HG02870 (cell line): Measurements from ENCODE around the gene WWOX.

ENCODE experiments used
- ATAC-seq: cut with Tn5 transposase; IDR thresholded peaks from one replicate; pipeline ENCODE4 v1.9.1; 2021; ENCODE audit warnings: mild to moderate bottlenecking, moderate library complexity; ENCODE audit not compliant: unreplicated experiment

WWOX gene

DNA sequence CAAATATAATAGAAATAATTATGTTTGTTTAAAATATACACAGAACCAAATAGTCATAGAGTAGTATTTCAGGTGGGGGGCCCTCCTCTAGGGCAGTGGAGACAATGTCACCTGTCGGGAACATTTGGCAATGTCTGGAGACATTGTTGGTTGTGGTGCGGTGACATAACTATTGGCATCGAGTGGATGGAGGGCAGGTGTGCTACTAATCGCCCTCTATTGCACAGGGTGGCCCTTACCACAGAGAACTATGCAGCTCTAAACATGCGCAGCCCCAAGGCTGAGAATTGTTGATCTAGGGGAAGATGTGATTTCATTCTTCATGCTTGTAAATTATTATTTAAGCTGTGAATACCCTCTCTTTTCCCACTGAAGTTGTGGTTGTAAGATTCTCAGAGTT lies 594.0 kb downstream of the WWOX start:
- no peak for ATAC-seq

DNA sequence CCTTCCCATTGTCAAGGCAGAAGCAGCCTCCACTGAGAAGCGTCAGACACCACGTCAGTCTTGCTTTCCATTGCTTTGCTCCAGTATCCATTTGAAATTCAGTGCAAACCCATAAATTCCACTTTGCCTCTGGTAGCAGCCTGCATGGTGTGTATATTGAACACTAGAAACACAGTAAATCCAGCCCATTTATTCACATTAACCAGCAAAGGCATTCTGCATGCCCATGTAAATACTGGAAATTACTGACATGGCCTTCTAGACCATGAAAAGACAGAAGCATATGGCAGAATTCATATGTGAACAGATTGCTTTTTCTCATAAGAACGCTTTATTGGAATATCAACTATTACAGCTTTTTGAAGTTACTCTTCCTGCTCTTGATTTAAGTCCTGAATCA lies 595.0 kb downstream of the WWOX start:
- ATAC-seq = no peak

DNA sequence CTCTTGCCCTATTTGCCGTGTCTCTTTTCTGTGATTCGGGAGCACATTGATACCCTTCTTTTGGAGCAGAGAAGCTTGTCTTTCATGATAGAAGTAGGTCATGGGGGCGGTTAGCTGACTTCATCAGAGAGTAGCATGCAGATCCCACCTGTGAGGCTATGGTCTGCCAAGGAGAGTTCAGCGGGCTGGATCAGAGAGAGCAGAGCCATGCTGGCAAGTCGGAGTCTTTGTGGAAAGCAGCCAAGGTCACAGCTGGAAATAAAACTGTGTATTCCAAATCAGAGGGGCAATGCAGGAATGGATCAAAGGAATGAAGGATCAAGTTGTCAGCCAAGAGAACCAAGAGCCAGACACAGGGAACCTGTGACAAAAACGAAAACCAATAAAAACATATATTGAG lies 595.9 kb downstream of the WWOX start:
- no peak for ATAC-seq

DNA sequence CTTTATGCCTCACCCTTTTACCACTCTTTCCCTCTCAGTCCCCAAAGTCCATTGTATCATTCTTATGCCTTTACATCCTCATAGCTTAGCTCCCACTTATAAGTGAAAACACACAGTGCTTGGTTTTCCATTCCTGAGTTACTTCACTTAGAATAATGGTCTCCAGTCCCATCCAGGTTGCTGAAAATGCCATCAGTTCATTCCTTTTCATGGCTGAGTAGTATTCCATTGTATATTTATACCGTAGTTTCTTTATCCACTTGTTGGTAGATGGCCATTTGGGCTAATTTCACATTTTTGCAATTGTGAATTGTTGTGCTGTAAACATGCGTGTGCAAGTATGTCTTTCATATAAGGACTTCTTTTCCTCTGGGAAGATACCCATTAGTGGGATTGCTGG lies 597.3 kb downstream of the WWOX start:
- ATAC-seq = no peak

DNA sequence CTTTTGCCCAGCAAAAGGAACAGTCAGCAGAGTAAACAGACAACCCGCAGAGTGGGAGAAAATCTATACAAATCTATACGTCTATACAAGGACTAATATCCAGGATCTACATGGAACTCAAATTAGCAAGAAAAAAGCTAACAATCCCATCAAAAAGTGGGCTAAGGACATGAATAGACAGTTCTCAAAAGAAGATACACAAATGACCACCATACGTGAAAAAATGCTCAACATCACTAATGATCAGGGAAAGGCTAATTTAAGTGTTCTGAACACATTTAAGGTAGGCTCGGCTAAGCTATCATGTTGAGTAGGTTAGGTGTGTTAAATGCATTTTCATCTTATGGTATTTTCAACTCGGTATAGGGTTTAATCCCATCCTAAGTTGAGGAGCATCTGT lies 598.0 kb downstream of the WWOX start:
- no peak for ATAC-seq

DNA sequence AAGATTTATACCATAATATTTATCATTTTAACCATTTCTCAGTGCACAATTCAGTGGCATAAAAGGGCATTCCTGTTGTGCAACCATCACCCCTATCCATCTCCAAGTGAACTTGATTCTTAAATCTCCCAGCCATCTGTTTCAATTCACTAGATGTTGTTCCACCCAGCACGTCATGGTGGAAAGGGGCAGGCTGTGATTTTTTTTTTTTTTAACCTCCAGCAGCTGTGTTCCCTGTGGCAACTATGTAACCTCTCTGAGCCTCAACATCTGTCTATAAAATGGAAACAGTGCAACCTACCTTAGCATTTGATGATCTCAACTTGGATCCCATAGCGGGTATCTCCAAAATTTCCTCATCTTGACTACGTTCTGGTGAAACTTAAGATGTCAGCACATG lies 604.5 kb downstream of the WWOX start:
- ATAC-seq = no peak

DNA sequence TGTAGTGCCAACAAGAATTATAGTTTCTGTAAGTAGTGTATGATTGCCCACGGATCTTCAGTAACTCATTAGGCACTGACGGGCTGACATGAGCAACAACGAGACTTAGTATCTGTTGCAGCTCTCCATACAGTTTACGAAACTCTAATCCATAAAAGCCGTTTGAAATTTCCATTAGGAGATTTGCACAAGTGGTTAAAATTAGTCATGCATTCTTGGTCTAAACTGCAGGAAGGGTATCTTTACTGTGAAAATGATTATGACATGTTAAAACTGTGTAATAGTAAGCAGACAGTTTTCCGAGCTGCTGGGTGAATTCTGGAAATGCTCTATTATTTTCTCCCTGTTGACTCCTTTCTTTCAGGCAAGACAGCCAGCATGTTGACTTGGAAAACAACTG lies 605.0 kb downstream of the WWOX start:
- no peak for ATAC-seq

DNA sequence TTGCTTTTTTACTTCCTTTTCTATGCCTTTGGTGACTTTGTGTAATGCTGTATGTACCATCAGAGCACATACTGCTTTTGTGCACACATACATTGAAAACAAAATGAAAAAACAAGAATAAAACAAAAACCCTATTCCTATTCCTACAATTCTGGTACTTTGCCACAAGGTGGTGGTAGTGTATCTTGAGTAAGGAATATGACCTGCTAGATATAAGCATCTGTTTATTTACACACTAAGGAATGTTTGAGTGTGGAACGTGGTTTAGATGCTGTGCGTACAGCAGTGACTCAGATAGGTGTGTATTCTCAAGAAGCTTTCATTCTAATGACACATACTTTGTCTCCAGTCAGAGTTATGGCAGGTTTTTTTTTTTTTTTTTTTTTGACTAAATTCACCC lies 606.2 kb downstream of the WWOX start:
- no peak for ATAC-seq

DNA sequence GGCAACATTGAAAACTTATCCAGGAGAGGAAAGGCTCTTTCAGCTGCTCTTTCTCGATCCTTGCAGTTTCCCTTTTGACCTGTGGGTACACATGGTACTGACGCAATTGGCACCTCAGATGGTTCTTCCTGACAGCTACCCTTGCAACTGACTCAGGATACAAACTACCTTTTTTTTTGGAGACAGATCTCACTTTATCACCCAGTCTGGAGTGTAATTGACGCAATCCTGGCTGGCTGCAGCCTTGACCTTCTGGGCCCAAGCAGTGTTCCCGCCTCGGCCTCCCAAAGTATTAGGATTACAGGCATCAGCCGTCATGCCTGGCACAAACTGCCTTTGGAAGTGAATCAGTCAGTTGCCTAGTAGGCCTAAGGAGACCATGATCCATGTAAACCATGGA lies 607.2 kb downstream of the WWOX start:
- ATAC-seq = no peak

DNA sequence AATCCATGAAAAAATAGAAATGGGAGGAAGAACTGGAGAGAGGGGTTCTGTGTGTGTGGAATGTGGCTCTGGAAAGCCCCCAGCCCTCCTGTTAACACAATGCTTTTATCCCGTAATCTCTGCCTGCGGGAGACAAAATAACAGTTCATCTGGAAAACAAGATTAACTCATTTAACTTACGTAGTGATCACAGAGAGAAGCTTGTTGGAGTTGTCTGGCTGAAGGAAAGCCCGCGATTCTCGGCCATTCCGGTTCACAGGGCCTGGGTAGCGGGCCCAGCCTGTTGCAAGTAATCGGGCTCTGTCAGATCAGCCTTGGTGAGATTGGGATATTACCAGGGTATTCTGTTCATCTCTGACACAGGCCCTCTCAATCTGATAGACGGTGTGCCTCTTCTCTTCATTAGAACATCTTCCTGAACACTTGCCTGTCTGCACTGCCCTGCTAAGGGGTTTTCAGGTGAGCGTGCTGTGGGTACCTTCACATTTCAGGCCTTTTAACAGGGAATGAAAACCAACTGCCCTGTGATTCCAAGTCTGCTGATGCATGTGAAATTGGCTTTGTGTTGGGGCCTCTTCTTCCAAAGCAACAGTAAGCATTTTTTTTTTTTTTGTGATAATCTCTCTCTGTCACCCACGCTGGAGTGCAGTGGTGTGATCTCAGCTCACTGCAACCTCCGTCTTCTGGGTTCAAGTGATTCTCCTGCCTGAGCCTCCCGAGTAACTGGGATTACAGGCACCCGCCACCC lies 609.9 kb downstream of the WWOX start:
- ATAC-seq = no peak

DNA sequence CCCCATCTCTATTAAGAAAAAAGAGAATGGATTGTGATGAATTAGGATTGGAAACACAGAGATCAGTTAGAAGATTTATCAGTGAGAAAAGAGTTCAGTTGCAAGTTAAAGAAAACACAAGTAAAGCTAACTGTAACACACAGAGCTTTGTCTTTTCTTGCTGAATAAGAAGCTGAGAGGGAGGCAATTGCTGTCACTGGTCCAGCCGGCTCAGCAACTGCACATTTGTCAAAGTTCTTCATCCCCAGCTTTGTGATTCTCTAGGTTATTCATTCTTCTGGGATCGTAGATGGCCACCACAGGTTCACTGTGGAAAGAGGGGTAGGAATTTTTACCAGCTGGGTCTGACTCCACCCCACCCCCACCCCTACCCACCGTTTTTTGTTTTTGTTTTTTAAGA lies 615.7 kb downstream of the WWOX start:
- ATAC-seq = no peak

DNA sequence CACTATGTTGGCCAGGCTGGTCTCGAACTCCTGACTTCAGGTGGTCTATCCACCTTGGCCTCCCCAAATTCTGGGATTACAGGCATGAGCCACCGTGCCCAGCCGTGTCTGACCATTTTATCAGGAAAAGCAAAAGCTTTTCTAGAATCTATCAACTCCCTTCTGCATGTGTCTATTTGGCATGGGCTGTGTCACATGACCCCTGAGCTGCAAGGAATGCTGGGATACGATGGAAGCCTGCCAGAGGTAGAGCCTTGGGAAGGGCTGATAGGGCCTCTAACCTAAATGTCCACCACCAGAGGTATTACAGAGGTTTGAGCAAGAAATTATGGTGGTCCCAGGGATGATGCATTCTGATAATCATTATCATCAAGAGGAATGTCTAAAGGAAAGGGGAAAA lies 616.2 kb downstream of the WWOX start:
- no peak for ATAC-seq

DNA sequence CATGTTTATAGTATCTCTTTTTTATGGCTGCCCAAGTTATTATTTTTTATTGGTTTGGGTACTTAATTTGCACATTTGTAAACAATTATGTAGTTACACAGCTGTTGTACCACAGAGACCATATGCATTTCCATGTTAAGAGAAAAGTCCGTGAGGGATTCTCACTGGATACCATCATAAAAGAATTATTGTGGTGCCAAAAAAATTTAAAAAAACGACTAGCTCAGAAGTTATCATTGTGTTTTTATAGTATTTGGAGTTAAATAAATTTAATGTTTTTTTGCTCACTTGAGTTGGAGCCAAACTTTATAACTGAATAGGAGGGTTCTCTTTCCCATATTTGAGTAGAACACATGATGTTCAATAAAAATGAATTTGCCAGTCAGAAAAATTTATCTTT lies 618.7 kb downstream of the WWOX start:
- ATAC-seq = no peak

DNA sequence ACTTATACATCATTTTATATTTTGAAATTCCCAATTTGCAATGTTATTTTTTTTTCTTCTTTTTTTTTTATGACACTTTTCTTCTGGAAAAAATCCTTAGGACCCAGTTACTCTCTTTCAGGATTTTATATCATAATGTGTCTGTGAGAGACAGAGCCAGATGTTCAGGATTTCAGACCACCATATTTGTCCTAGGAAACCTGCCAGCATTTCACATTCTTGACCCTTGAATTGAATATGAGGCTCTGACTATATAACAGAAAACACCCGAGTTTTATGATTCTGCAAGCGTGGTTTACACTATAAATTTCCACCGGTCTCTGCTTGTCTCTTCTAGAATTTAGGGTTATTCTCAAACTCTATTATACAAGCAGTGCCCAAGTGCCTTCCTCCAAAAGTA lies 621.0 kb downstream of the WWOX start:
- no peak for ATAC-seq

DNA sequence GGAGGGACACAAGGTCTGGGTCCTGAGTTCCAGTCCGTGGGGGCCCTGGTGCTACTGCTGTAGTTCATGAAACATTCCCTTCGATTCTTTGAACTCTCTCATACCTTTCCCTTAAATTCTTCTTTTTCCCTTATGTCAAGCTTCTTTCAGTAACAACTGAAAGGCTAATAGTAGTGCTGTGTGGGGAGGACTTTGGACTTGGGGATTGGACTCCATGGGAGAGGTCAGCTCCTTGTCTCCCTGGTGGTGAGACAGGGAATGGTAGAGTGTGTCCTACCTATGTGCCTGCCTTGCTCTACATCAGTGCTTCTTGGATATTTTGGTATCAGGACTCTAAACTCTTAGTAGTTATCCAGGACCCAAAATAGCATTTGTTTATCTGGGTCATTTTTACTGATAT lies 628.1 kb downstream of the WWOX start:
- ATAC-seq = no peak

DNA sequence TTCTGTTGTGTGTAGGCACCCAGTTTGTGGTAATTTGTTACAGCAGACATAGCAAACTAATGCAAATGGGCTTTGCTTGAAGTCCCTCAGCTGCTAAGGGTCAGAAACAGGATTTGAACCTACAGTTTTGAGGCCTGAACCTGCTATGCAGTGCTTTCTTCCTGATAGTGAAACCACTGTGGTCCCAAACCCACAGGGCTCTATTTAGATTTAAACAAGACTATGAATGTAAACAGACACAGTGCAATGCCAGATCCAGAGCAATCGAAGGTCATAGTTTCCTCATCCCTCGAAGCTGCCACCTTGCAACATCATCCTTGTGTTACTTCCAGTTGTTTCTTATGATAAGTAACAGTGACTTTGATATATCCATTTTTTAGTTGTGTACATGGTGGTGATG lies 630.2 kb downstream of the WWOX start:
- ATAC-seq = no peak

DNA sequence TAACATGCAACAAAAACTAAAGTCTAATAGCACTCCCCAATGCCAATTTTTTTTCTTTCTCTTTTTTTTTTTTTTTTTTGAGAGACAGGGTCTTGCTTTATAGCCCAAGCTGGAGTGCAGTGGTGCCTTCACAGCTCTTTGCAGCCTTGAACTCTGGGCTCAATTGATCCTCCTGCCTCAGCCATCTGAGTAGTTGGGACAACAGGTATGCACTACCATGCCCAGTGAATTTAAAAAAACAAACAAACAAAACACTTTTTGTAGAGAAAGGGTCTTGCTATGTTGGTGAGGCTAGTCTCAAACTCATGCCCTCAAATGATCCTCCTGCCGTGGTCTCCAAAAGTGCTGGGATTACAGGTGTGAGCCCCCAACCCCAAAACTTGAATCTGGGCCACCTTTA lies 632.3 kb downstream of the WWOX start:
- no peak for ATAC-seq

DNA sequence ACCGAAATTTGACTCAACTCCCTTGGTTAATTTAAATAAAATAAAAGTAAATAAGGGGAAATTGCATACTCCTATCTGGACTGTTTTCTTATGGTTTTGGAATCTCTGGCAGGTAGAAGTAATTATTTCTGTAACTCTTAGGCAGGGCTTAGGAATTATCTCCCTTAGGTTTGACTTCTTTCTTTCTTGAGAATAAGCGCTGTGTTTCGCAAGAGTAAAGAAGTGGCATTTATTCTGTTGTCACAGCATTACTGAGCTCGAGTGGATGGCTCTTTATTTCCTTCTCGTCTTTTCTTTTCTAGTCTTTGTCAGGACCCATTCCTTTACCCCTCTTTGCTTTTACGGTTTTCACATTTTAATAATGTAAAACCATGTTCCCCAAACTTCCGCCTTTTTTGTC lies 633.2 kb downstream of the WWOX start:
- no peak for ATAC-seq

DNA sequence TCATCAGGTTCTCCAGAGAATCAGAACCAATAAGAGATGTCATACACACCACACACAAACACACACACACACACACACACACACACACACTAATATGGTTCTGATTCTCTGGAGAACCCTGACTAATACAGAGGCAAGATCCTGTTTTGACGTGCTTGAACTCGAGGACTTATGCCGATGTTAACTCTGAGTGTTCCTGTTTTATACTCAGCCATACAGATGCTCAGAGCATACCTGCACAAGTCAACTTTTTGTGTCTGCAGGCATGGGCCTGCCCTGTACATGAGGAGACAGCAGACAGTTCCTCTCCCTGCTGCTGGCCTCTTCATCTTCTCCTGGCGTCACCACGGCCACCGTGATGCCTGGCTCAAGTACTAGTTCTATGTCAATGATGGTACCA lies 635.9 kb downstream of the WWOX start:
- ATAC-seq = no peak

DNA sequence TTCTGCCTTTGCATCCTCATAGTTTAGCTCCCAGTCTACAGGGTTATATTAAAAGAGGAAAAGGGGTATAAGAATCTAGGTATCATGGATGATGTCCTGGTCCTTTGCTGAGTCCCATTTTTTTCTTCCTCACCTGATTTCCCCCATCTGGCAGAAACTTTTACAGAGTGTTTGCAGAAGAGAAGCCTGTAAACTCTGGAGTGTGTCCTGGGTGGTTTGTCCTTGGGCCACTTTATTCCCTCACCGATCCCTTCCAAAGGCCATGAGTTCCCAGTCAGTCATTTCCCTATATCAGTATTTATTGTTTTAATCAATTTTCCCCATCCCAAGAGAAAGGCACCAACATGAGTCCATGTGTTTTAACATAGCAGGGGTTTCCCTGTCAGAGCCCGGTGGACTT lies 638.2 kb downstream of the WWOX start:
- no peak for ATAC-seq

DNA sequence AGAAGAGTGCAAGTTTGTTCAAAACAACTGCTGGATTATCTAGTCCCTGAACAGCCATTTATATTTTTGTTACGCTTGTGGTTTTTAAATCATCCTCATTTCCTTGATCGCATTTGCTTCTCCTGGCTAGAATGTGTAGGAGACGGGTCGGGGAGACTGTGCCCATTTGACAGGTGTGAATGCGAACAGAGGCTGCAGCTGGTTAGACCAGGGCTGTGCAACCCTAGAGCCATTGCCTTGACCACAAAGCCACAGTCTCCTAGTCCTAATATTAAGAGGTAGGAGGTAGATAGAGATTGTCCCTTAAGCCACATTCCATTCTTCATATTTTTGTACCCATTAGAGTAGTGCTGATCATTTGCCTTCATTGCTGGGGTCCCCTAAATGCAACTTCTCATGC lies 639.1 kb downstream of the WWOX start:
- no peak for ATAC-seq

DNA sequence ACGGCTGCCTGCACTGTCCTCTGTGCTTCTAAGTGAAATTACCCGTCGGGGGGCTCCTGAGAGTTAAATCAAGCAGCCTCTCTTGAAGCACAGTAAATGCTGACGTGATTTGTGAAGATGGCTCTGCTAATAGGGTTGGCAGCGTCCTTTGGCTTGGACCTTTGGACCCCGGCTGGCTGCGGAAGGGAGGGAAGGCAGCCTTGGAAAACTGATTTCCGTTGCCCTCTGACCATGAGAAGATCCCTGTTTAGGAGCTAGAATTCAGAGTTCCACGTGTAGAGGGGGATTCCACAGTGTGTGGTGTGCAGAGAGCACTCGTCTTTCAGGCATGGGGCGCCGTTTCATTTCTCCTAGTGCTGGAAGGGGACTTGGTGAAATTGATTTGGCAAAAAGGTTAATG lies 640.8 kb downstream of the WWOX start:
- ATAC-seq = no peak

DNA sequence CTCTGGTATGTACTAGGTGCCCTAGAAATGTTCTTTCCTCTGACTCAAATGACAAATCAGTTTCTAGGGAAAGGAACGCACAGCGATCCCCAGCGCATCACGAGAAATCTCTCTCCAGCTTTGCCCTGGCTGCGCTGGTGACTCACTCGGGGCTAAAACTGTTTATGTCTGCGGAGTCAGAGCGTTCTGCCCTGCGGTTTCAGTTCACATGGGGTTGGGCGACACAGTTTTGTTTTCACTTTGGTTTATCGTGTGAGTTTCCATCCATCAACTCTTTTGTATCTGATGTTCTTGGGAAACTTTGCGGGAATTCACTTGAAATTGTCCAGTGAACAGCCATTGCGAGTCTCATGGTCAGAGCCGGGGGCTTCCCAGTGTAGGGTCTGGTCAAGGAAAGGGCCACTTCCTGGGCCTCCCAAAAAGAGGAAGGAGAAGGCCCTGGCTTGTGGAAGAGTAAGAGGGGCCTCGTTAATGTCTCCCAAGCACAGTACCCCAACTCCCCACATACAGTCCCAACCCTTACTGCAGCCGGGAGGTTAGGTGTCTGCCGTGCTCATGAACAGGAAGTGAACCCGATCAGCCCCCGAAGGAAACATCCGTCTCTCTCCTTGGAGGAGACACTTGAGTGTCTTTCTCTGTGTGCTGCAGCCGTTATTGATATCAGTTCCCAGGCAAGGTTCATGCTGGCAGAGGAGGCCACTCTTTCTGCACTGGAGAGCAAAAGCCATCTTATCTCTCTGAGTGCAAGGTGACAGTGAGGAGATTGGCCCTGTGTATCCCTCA lies 643.2 kb downstream of the WWOX start:
- peak; percentile 95 for ATAC-seq
